GM13976 (cell line): ENCODE data around the gene CDH26.

ENCODE experiments used
- DNase-seq: peaks from one replicate; pipeline ENCODE4 v3.0.0; 2012; ENCODE audit warnings: low spot score
- CTCF ChIP-seq: IDR thresholded peaks from 2 replicates; pipeline ENCODE4 v1.5.1; 2012; ENCODE audit warnings: borderline replicate concordance, mild to moderate bottlenecking; ENCODE audit not compliant: insufficient read depth; ENCODE audit errors: extremely low read depth, missing control alignments, control extremely low read depth
- in situ Hi-C: fragments of 300-500 bp; cut with MboI; formaldehyde crosslinking; loops from one replicate; pipeline ENCODE4 v1.12.0; 2022; ENCODE audit warnings: low sequenced_read_pairs, mixed read lengths, inconsistent platforms; ENCODE audit not compliant: unreplicated experiment

Gene CDH26

GRCh38 chr20:60030471-60030870 is 72.2 kb downstream of the CDH26 start:
- in situ Hi-C loops, result no loop called here
- TF ChIP-seq CTCF, result no peak

GRCh38 chr20:60031107-60031506 is 72.9 kb downstream of the CDH26 start:
- no peak for DNase-seq
- in situ Hi-C loops, result no loop called here
- TF ChIP-seq CTCF, result no peak

More at GRCh38 chr20:60030471-60030870, 72.2 kb downstream of the CDH26 start:
- DNase-seq, result no peak

GRCh38 chr20:60034231-60035110 is 76.2 kb downstream of the CDH26 start:
- TF ChIP-seq CTCF, result no peak
- DNase-seq, result no peak
- in situ Hi-C loops, result no loop called here

GRCh38 chr20:60035486-60035885 is 77.3 kb downstream of the CDH26 start:
- no peak for DNase-seq
- in situ Hi-C loops, result no loop called here
- TF ChIP-seq CTCF, result no peak

- in situ Hi-C loops, result no loop called here
- DNase-seq, result no peak
- TF ChIP-seq CTCF, result no peak
These were observed 78.1 kb downstream of the CDH26 start for GRCh38 chr20:60036346-60036745.

- TF ChIP-seq CTCF, result no peak
- in situ Hi-C loops, result no loop called here
- DNase-seq, result no peak
These were observed 78.7 kb downstream of the CDH26 start for GRCh38 chr20:60036746-60037499.
